Body of pancreas (tissue), 4 donors: ENCODE results near the gene EXOC1. TPM values are rescaled to one million over a fixed set of nuclear protein-coding genes. Genes with fewer than 3 reads are reported as not detected.

Experiments
- ATAC-seq: fragments of 150-250 bp; one replicate; pipeline ENCODE4 v1.9.1; 2016
- DNase-seq, 4 donors: peaks; one replicate each; pipeline ENCODE4 v3.0.0-alpha.2; 2019
- H3K27ac ChIP-seq, 4 donors: fragments of 200-600 bp; sonication (generic); 1 replicate in 3 of 4; 2 replicates in 1 of 4; pipeline versions ENCODE4 v1.5.1 to v1.6.1; 2016 to 2019; ENCODE audit warnings: mild to moderate bottlenecking in 1 of 4, mixed read lengths in 1 of 4, moderate library complexity in 1 of 4
- H3K27me3 ChIP-seq, 2 donors: fragments of 200-600 bp; sonication (generic); one replicate each; pipeline ENCODE4 v1.6.0; 2016; ENCODE audit warnings: mild to moderate bottlenecking in 1 of 2
- H3K36me3 ChIP-seq, 2 donors: fragments of 200-600 bp; sonication (generic); replicated peaks in 1 of 2; 2 replicates each; pipeline ENCODE4 v1.5.1; 2016; ENCODE audit warnings: low read depth in 2 of 2; ENCODE audit not compliant: insufficient read depth in 1 of 2
- H3K4me1 ChIP-seq: fragments of 200-600 bp; sonication (generic); one replicate; pipeline ENCODE4 v1.6.0; 2016
- H3K4me3 ChIP-seq, 2 donors: fragments of 200-600 bp; sonication (generic); 1 replicate in 1 of 2; 2 replicates in 1 of 2; pipeline ENCODE4 v1.5.1; 2016 to 2019
- H3K9me3 ChIP-seq, 3 donors: fragments of 200-600 bp; sonication (generic); 1 replicate in 2 of 3; 2 replicates in 1 of 3; pipeline ENCODE4 v1.5.1; 2016
- POLR2A ChIP-seq, 3 donors: fragments of 450-650 bp; IDR thresholded peaks; one replicate each; pipeline ENCODE4 v1.6.1; 2016; ENCODE audit warnings: antibody characterized with exemption in 3 of 3, mild to moderate bottlenecking in 2 of 3
- WGBS, 2 donors: methylation state at CpG; one replicate each; pipeline ENCODE4 v1.1.5; 2017; 5-methylcytosine and 5-hydroxymethylcytosine counted together
- intact Hi-C: fragments of 100-400 bp; cut with DNase I; formaldehyde crosslinking; loops from one replicate; pipeline ENCODE4 v1.15.1; 2023
- total RNA-seq, 2 donors: library from RNA; depleted of rRNA; stranded (reverse); fragments of >200 nt; gene quantifications; one replicate each; pipeline ENCODE4 v1.1.0, GENCODE V29; 2016
- TF ChIP-seq, protein P1 (sequence below), 7 experiments: fragments of 450-650 bp in 4 of 7; fragments of 200-600 bp in 3 of 7; sonication (generic) in 3 of 7; IDR thresholded peaks; one replicate each; pipeline ENCODE4 v1.5.1; 2016 to 2019; ENCODE audit warnings: antibody characterized with exemption in 7 of 7

Gene EXOC1
- total RNA-seq, 2 donors from 2014 or later: 16.9 to 37.9 TPM

DNA sequence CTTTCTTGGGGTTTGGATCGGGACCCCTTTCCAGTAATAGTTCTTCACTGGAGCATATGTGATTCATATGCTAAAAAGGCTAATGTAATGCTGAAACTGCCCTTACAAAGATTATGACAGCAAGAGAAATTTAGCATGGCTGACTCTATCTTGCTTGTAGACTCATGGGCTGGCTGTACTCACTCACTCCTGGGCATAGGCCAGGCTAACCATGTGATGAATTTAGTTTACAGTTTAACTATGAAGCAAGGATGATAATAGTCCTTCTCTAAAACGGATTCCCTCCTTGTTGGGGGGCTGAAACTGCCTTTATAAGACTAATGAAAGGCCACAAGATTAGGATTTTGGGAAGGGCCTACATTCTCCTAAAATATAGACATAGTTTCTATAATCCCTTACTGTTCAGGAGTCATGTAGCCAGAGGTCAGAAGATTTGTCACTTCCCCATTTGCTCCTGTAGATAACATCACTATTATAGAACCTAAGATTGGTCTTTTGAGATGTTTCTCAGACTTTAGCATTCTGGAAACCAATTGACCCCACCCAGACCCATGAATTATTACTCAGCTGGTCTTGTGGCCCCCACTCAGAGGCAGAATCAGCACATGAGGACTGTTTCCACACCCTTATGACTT, 74.5 kb downstream of the EXOC1 start:
- ATAC-seq (no peak), DNase-seq (no peak)
- H3K27ac ChIP-seq: no peak overlapping the region
- H3K9me3 ChIP-seq: no peaks in the 10 kb centered on the region
- TF ChIP-seq, protein P1, sequence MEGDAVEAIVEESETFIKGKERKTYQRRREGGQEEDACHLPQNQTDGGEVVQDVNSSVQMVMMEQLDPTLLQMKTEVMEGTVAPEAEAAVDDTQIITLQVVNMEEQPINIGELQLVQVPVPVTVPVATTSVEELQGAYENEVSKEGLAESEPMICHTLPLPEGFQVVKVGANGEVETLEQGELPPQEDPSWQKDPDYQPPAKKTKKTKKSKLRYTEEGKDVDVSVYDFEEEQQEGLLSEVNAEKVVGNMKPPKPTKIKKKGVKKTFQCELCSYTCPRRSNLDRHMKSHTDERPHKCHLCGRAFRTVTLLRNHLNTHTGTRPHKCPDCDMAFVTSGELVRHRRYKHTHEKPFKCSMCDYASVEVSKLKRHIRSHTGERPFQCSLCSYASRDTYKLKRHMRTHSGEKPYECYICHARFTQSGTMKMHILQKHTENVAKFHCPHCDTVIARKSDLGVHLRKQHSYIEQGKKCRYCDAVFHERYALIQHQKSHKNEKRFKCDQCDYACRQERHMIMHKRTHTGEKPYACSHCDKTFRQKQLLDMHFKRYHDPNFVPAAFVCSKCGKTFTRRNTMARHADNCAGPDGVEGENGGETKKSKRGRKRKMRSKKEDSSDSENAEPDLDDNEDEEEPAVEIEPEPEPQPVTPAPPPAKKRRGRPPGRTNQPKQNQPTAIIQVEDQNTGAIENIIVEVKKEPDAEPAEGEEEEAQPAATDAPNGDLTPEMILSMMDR (IDR thresholded peaks at IDR 0.05): no peak
- no peak for TF ChIP-seq POLR2A (IDR thresholded peaks at IDR 0.05)
- intact Hi-C loops: no loop called here
- WGBS, 2 donors: 53 to 66% methylated on average over 2 of the region's 2 CpGs
- H3K27me3 ChIP-seq: no peaks in the 10 kb centered on the region
- H3K36me3 ChIP-seq: no peaks in the 10 kb centered on the region
- no peaks in the 10 kb centered on the region for H3K4me1 ChIP-seq
- H3K4me3 ChIP-seq: no peak overlapping the region

DNA sequence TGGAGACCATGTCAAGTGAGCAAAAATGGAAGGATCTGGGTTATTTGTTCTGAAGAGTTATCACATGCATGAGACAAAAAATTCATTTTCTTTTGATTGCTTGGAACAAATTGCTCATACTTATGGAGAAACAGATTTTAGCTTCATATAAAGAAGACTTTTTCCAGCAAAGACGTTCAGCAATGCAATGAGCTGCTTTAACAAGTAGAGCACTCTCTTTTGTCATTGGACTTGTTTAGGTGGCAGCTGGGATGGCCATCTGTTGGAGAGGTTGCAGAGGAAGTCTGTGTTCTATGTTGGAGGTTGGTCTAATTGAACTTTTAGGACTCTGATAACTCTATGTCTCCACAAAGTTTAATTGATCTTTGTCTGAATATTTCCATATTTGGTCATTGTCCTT, 75.4 kb downstream of the EXOC1 start:
- WGBS, 2 donors: 50 to 56% methylated on average over 1 of the region's 1 CpG
- intact Hi-C loops: no loop called here

DNA sequence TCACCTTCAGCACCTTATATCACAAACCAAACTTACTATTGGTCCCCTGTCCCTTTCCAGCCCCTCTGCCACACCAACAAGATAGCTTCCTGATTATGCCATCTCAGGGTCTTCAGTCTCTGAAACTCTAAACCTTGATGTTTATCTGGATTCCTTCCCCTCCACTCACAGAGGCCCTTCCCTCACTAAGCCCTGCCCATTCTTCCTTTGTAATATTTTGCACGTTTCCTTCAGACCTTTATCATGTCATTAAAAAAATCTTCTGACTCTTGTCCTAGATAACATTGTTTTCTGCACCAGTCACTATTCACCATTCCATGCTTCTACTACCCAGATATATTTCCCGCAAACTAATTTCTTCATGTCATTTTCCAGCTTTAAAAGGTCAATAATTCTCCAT, 77.6 kb downstream of the EXOC1 start:
- intact Hi-C loops: no loop called here

More for the DNA sequence above, 75.4 kb downstream of the EXOC1 start:
- Histone ChIP-seq H3K4me1 (no peaks in the 10 kb centered on the region), H3K9me3 (no peaks in the 10 kb centered on the region), H3K27me3 (no peaks in the 10 kb centered on the region), H3K4me3 (no peak overlapping the region), H3K27ac (no peak overlapping the region), H3K36me3 (no peaks in the 10 kb centered on the region)
- DNase-seq (no peak), ATAC-seq (no peak)
- TF ChIP-seq, protein P1 (IDR thresholded peaks at IDR 0.05): no peak
- no peak for TF ChIP-seq POLR2A (IDR thresholded peaks at IDR 0.05)

DNA sequence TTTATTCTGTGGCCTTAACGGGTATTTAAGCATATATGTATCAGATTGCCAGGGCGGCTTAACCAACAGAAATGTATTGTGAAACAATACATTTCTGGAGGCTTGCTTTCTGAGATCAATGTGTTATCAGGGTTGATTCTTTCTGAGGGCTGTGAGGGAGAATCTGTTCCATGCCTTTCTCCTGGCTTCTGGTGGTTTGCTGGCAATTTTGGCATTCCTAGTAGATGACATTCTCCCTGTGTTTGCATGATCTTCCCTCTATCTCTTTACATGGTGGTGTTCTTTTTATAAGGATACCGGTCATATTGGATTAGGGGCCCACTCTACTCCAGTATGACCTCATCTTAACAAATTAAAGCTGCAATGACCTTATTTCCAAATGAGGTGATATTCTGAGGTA, 78.4 kb downstream of the EXOC1 start:
- TF ChIP-seq, protein P1 (IDR thresholded peaks at IDR 0.05): no peak
- no peak for TF ChIP-seq POLR2A (IDR thresholded peaks at IDR 0.05)
- Histone ChIP-seq H3K9me3 (no peaks in the 10 kb centered on the region), H3K4me1 (no peaks in the 10 kb centered on the region), H3K27ac (no peak overlapping the region), H3K4me3 (no peak overlapping the region), H3K36me3 (no peaks in the 10 kb centered on the region), H3K27me3 (no peaks in the 10 kb centered on the region)
- 44 to 54% methylated on average over 3 of the region's 3 CpGs for WGBS, 2 donors
- no peak for DNase-seq
- no peak for ATAC-seq
- intact Hi-C loops: no loop called here

More for the DNA sequence above, 77.6 kb downstream of the EXOC1 start:
- Histone ChIP-seq H3K27ac (no peak overlapping the region), H3K27me3 (no peaks in the 10 kb centered on the region), H3K36me3 (no peaks in the 10 kb centered on the region), H3K9me3 (no peaks in the 10 kb centered on the region), H3K4me1 (no peaks in the 10 kb centered on the region), H3K4me3 (no peak overlapping the region)
- DNase-seq (no peak), ATAC-seq (no peak)
- no peak for TF ChIP-seq POLR2A (IDR thresholded peaks at IDR 0.05)
- TF ChIP-seq, protein P1 (IDR thresholded peaks at IDR 0.05): no peak
- 58 to 68% methylated on average over 2 of the region's 2 CpGs for WGBS, 2 donors

DNA sequence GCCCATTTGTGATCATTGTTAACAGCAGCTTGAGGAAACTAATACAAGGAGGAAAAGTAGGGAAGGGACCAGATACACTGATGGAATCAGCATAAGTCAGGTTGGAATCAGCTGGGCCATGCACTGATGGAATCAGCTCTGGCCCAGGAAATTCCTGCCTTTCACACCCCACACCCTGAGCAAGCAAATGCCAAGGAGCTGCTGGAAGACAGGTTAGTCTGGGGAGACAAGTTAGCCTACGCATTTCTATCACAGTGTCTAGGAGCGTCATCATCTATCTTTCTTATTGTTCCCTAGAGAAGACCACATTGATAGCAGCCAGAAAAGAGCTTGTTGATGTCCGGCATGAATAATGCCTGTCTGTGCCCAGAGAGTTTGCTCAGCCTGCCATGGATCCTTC, 79.1 kb downstream of the EXOC1 start:
- H3K4me3 ChIP-seq: no peak overlapping the region
- intact Hi-C loops: no loop called here
- peaks cover 0 to 2% (median 0%) of the 10 kb centered on the region in 3 donors for H3K9me3 ChIP-seq
- no peaks in the 10 kb centered on the region for H3K27me3 ChIP-seq
- no peak overlapping the region for H3K27ac ChIP-seq
- ATAC-seq (no peak), DNase-seq (no peak)
- 72 to 89% methylated on average over 3 of the region's 3 CpGs for WGBS, 2 donors
- no peaks in the 10 kb centered on the region for H3K36me3 ChIP-seq
- TF ChIP-seq POLR2A (IDR thresholded peaks at IDR 0.05): no peak
- TF ChIP-seq, protein P1 (IDR thresholded peaks at IDR 0.05): no peak
- no peaks in the 10 kb centered on the region for H3K4me1 ChIP-seq
